ENCODE data around the gene PANK1. TPM values are rescaled to one million over a fixed set of nuclear protein-coding genes. Genes with fewer than 3 reads are reported as not detected.

PANK1 gene
- total RNA-seq, 1 experiment from 2014 or later, result 33.2 TPM

DNA sequence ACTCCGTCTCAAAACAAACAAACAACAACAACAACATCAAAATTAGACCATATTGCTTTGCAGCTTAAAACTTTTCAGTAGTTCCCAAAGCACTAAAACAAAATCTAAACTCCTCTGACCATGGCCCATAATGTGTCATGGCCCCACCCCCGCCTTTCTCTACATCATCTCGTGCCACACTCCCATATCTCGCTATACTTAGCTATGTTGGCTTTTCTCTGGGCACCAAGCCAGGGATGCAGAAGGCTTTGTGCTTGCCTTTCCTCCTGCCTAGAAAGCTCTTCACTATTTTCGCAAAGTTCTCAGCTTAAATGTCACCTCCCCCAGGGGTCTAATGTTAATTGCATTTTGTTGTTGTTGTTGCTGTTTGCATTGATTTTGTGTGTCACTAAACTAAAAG is 94.5 kb downstream of the PANK1 start:
- H3K9me3 ChIP-seq (ENCODE audit: control insufficient read depth, low read depth, low read length), result no peaks in the 10 kb centered on the region
- no peaks in the 10 kb centered on the region; the same call in 1 of the 2 replicates for H3K27me3 Mint-ChIP-seq (ENCODE audit: low read depth)
- no peaks in the 10 kb centered on the region for H4K20me1 ChIP-seq (ENCODE audit: control insufficient read depth, insufficient read depth, insufficient read length)
- H2BK120ac ChIP-seq (ENCODE audit: low read depth, low read length, poor library complexity, severe bottlenecking), result no peak overlapping the region
- no peak overlapping the region for H3K27ac ChIP-seq (ENCODE audit: insufficient read length, low read depth, low read length)
- no peak overlapping the region for H2BK15ac ChIP-seq (ENCODE audit: low read depth, low read length)
- no peak overlapping the region for H3K4me2 ChIP-seq (ENCODE audit: insufficient read depth, insufficient read length, low read length)
- H2AFZ ChIP-seq (ENCODE audit: low read length), result no peak overlapping the region
- no peak overlapping the region for H3K14ac ChIP-seq (ENCODE audit: insufficient read depth, low read length)
- no CpG with 5 or more reads among the region's 5 CpGs for WGBS (ENCODE audit: extremely low coverage, insufficient read length, low lambda C conversion rate)
- H2AK5ac ChIP-seq (ENCODE audit: insufficient read length, low read length), result no peak overlapping the region
- no peak overlapping the region for H2BK5ac ChIP-seq (ENCODE audit: insufficient read length, low read length)
- peaks cover 2 to 8% of the 10 kb centered on the region in 2 experiments; a peak in 4 of 5 replicates for H3K9me3 Mint-ChIP-seq
- no peak overlapping the region for H3K4ac ChIP-seq (ENCODE audit: low read depth, low read length)
- H3K79me2 ChIP-seq (ENCODE audit: insufficient read depth, low read length), result no peaks in the 10 kb centered on the region
- H3K4me3 Mint-ChIP-seq, result no peak overlapping the region
- H3K56ac ChIP-seq (ENCODE audit: insufficient read length, low read depth, low read length), result no peak overlapping the region
- no peaks in the 10 kb centered on the region for H3K23me2 ChIP-seq (ENCODE audit: insufficient read length, low read depth, low read length, poor library complexity, severe bottlenecking)
- H3K4me1 ChIP-seq (ENCODE audit: insufficient read depth, low read length), result no peaks in the 10 kb centered on the region
- peaks cover 0 to 6% (median 0%) of the 10 kb centered on the region in 3 experiments; a peak in 4 of 7 replicates for H3K36me3 Mint-ChIP-seq (ENCODE audit: insufficient read depth in 1 of 3, low read depth in 3 of 3)
- no peak for DNase-seq
- H4K8ac ChIP-seq (replicated peaks; ENCODE audit: insufficient read length, low read depth, low read length), result no peak overlapping the region
- H3K4me1 Mint-ChIP-seq, result no peaks in the 10 kb centered on the region
- H2BK20ac ChIP-seq (ENCODE audit: low read depth, low read length, poor library complexity, severe bottlenecking), result no peak overlapping the region
- no peak overlapping the region for H3K18ac ChIP-seq (ENCODE audit: insufficient read length, low read depth, low read length)
- H4K5ac ChIP-seq (ENCODE audit: insufficient read length, low read depth, low read length), result no peak overlapping the region
- no peak overlapping the region for H2BK12ac ChIP-seq (ENCODE audit: insufficient read length, low read depth, low read length)
- TF ChIP-seq, protein P1, sequence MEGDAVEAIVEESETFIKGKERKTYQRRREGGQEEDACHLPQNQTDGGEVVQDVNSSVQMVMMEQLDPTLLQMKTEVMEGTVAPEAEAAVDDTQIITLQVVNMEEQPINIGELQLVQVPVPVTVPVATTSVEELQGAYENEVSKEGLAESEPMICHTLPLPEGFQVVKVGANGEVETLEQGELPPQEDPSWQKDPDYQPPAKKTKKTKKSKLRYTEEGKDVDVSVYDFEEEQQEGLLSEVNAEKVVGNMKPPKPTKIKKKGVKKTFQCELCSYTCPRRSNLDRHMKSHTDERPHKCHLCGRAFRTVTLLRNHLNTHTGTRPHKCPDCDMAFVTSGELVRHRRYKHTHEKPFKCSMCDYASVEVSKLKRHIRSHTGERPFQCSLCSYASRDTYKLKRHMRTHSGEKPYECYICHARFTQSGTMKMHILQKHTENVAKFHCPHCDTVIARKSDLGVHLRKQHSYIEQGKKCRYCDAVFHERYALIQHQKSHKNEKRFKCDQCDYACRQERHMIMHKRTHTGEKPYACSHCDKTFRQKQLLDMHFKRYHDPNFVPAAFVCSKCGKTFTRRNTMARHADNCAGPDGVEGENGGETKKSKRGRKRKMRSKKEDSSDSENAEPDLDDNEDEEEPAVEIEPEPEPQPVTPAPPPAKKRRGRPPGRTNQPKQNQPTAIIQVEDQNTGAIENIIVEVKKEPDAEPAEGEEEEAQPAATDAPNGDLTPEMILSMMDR (conservative IDR thresholded peaks at IDR 0.05), result no peak
- no peak overlapping the region for H3K23ac ChIP-seq (ENCODE audit: insufficient read length, low read depth, low read length)
- H4K91ac ChIP-seq (ENCODE audit: insufficient read length, low read depth, low read length), result no peak overlapping the region
- no peak overlapping the region for H3K9ac ChIP-seq (ENCODE audit: extremely low read depth, insufficient read length, low read length)
- H3T11ph ChIP-seq (ENCODE audit: low read length), result no peak overlapping the region
- H3K27me3 ChIP-seq (ENCODE audit: insufficient read depth, low read length), result peaks cover 2% of the 10 kb centered on the region; the same call in 1 of the 2 replicates
- H3K79me1 ChIP-seq (ENCODE audit: insufficient read depth, low read depth, low read length, poor library complexity, severe bottlenecking), result no peaks in the 10 kb centered on the region
- no peak overlapping the region for H3K27ac Mint-ChIP-seq

Data from H9 (cell line).